ENCODE data around the gene ASCC1. TPM values are rescaled to one million over a fixed set of nuclear protein-coding genes. Genes with fewer than 3 reads are reported as not detected.
"Not testable (repeated sequence)": the region's sequence is repeated elsewhere in the genome, so short reads cannot be mapped to it uniquely, and the experiment has no call there.

ASCC1 gene
- polyA plus RNA-seq, 1 experiment: 18.5 TPM

DNA sequence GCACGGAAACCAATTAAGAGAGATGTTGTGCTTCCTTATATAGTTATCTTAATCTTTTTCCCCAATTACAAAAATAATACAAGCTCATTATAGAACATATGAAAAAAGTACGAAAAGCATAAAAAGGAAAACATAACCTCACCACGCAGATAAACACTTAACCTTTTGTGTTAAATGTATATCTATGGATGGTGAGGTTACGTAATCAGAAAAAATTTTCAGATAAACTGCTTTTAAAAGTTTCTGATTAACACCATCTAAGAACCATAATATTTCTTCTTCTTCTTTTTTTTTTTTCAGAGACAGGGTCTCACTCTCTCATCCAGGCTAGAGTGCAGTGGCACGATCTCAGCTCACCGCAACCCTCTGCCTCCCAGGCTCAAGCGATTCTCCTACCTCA lies 78.5 kb downstream of the ASCC1 start:
- no peak for DNase-seq (ENCODE audit: low read depth)
- Histone ChIP-seq H3K36me3 (ENCODE audit: control insufficient read depth, insufficient read depth, low read length) (no peaks in the 10 kb centered on the region; the same call in 1 of the 2 replicates), H3K4me3 (ENCODE audit: low read depth, low read length) (no peak overlapping the region), H3K27me3 (ENCODE audit: control insufficient read depth, insufficient read depth, low read length) (no peaks in the 10 kb centered on the region)
- ChIA-PET CTCF (interaction anchor here (1.2 kb wide), 1 partner anchor 21 kb away, joined by 3 read pairs; no protein-coding TSS in a partner anchor), POLR2A (interaction anchor here (0.6 kb wide), 1 partner anchor 873 kb away, joined by 6 read pairs; no protein-coding TSS in a partner anchor)
- TF ChIP-seq, protein P1, sequence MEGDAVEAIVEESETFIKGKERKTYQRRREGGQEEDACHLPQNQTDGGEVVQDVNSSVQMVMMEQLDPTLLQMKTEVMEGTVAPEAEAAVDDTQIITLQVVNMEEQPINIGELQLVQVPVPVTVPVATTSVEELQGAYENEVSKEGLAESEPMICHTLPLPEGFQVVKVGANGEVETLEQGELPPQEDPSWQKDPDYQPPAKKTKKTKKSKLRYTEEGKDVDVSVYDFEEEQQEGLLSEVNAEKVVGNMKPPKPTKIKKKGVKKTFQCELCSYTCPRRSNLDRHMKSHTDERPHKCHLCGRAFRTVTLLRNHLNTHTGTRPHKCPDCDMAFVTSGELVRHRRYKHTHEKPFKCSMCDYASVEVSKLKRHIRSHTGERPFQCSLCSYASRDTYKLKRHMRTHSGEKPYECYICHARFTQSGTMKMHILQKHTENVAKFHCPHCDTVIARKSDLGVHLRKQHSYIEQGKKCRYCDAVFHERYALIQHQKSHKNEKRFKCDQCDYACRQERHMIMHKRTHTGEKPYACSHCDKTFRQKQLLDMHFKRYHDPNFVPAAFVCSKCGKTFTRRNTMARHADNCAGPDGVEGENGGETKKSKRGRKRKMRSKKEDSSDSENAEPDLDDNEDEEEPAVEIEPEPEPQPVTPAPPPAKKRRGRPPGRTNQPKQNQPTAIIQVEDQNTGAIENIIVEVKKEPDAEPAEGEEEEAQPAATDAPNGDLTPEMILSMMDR (IDR thresholded peaks at IDR 0.05; ENCODE audit: insufficient read depth, low read depth, low read length): no peak

DNA sequence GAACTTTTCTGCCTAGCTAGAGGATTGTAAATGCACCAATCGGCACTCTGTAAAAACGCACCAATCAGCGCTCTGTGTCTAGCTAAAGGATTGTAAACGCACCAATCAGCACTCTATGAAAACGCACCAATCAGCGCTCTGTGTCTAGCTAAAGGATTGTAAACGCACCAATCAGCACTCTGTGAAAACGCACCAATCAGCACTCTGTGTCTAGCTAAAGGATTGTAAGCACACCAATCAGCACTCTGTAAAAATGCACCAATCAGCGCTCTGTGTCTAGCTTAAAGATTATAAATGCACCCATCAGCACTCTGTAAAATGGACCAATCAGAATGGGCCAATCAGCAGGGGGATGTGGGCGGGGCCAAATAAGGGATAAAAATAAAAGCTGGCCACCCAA lies 79.9 kb downstream of the ASCC1 start:
- DNase-seq (ENCODE audit: low read depth); H3K27me3 ChIP-seq (ENCODE audit: control insufficient read depth, insufficient read depth, low read length); H3K36me3 ChIP-seq (ENCODE audit: control insufficient read depth, insufficient read depth, low read length); POLR2A ChIA-PET; H3K4me3 ChIP-seq (ENCODE audit: low read depth, low read length): not testable (repeated sequence)
- CTCF ChIA-PET: interaction anchor here (0.5 to 1.5 kb wide), 5 partner anchors 10 to 1821 kb away, joined by 3 to 8 read pairs (median 3); no protein-coding TSS in a partner anchor

DNA sequence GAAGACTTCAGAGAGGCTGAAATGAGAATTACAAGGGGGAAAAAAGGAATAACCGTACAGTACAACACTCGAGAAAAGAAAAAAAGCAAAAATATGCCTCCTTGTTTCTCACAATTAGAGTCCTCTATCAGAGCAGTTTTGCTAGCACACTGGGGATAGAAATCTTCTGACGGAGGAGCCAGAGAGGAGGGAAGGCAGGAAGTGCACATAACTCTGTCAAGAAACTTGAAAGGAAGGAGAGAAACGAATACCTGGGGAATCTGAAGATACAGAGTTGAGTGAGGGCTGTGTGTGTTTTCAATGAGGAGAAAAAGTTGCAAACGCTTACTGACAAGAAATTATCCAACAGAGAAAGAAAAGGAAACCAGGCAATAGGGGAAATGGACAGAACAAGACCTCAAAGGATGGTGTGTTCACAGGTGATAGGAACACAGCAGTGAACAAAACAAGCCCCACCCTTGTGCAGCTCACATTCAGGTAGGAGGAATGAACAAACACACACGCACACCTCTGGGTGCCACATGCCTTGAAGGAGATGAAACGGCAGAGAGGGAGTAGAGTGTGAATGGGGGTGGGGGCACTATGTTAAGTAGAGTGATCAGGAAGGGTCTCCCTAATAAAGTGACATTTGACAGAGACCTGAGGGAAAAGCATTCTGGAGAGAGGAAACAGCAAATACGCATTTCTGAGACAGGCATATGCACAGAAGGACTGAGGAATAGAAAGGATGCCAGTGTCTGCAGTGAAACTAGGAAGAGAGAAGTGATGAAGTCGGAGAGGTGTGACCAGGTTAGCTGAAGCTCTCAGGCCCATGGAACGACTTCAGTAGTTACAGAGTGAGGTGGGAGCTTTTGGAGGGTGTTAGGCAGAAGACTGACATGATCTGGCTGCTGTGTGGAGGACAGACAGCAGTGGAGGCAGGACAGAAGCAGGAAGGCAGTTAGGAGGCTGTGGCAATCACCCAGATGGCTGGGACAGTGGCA lies 81.0 kb downstream of the ASCC1 start:
- no peak for DNase-seq (ENCODE audit: low read depth)
- Histone ChIP-seq H3K4me3 (ENCODE audit: low read depth, low read length) (no peak overlapping the region), H3K36me3 (ENCODE audit: control insufficient read depth, insufficient read depth, low read length) (peaks cover 1% of the 10 kb centered on the region), H3K27me3 (ENCODE audit: control insufficient read depth, insufficient read depth, low read length) (no peaks in the 10 kb centered on the region)
- POLR2A ChIA-PET: no interaction called here
- TF ChIP-seq, protein P1 (IDR thresholded peaks at IDR 0.05; ENCODE audit: insufficient read depth, low read depth, low read length): no peak
- CTCF ChIA-PET: interaction anchor here (0.6 to 1.2 kb wide), 2 partner anchors 8 to 13 kb away, joined by 3 read pairs; no protein-coding TSS in a partner anchor

DNA sequence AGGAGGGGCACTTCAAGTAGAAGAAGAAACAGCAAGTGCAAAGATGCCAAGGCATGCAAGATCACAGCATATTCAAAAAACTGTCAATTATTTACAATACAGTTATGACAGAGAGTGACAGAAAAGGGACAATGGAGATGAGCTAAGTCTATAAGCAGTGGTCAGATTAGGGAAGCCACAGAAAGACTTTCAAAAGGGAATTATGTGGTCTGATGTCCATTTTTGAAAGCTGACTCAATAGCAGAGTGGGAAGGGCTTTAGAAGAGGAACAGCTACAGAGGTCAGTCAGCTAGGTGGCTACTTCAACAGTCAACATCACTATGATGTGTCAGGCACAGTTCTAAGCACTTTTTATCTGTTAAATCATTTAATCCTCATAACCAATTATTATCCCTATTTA lies 82.6 kb downstream of the ASCC1 start:
- Histone ChIP-seq H3K27me3 (ENCODE audit: control insufficient read depth, insufficient read depth, low read length) (no peaks in the 10 kb centered on the region), H3K36me3 (ENCODE audit: control insufficient read depth, insufficient read depth, low read length) (peaks cover 1% of the 10 kb centered on the region), H3K4me3 (ENCODE audit: low read depth, low read length) (no peak overlapping the region)
- TF ChIP-seq, protein P1 (IDR thresholded peaks at IDR 0.05; ENCODE audit: insufficient read depth, low read depth, low read length): no peak
- ChIA-PET POLR2A (interaction anchor here (0.9 kb wide), 1 partner anchor 142 kb away, joined by 3 read pairs; no protein-coding TSS in a partner anchor), CTCF (no interaction called here)
- DNase-seq (ENCODE audit: low read depth): peak; percentile 41

DNA sequence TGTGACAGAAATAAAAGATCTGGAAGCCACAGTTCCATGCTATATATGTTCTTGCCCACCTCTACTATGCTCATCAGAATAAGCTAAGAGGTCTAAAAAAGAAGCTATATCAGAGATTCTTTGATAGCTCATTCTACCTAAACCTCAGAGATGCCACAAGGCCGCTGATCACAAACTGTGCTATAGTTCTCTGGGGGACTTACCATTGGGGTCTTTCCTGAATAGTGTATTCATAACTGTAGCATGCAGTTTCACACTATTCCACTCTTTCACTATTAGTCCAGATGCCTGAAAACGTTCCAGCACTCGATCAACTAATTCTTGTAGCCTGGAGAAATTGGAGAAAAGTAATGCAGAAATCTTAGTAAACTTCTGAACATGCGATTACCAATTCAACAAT lies 83.2 kb downstream of the ASCC1 start:
- DNase-seq (ENCODE audit: low read depth): no peak
- no peaks in the 10 kb centered on the region for H3K27me3 ChIP-seq (ENCODE audit: control insufficient read depth, insufficient read depth, low read length)
- TF ChIP-seq, protein P1 (IDR thresholded peaks at IDR 0.05; ENCODE audit: insufficient read depth, low read depth, low read length): no peak
- H3K4me3 ChIP-seq (ENCODE audit: low read depth, low read length): no peak overlapping the region
- H3K36me3 ChIP-seq (ENCODE audit: control insufficient read depth, insufficient read depth, low read length): peaks cover 1% of the 10 kb centered on the region
- CTCF ChIA-PET: interaction anchor here (1.2 kb wide), 1 partner anchor 67 kb away, joined by 3 read pairs; no protein-coding TSS in a partner anchor
- POLR2A ChIA-PET: no interaction called here

Data from BJ (cell line).